Cardiac fibroblast (primary cell): Measurements from ENCODE around the gene UBC.

Source experiments
- DNase-seq, 2 donors: peaks; one replicate each; pipeline versions ENCODE4 v3.0.0 to v3.0.0-alpha.2; 2010; ENCODE audit warnings: low read depth in 2 of 2
- H3K4me3 ChIP-seq, 2 donors: replicated peaks in 1 of 2; 1 replicate in 1 of 2; 2 replicates in 1 of 2; pipeline ENCODE4 v1.5.1; 2011; ENCODE audit warnings: low read depth in 2 of 2, low read length in 2 of 2, mild to moderate bottlenecking in 2 of 2, moderate library complexity in 1 of 2
- CTCF ChIP-seq: IDR thresholded peaks from one replicate; pipeline ENCODE4 v1.5.1; 2011; ENCODE audit warnings: low read depth, mild to moderate bottlenecking, low read length, inconsistent platforms

UBC gene

GRCh38 chr12:124946447-124946793 is 32.0 kb upstream of the UBC start:
- DNase-seq, result no peak
- no peak overlapping the region for H3K4me3 ChIP-seq
- TF ChIP-seq CTCF, result no peak

- H3K4me3 ChIP-seq, result peak overlapping the region in 1 of 2 donors; percentile 48
- no peak for TF ChIP-seq CTCF
- DNase-seq, result no peak
Measured at GRCh38 chr12:124941170-124941527, 26.7 kb upstream of the UBC start.

- peak overlapping the region; percentile 19 to 48 for H3K4me3 ChIP-seq
- DNase-seq, result peak; percentile 90 to 93
- TF ChIP-seq CTCF, result peak; percentile 97
Measured at GRCh38 chr12:124940393-124941169, 26.1 kb upstream of the UBC start.

GRCh38 chr12:124940143-124940392 is 25.6 kb upstream of the UBC start:
- no peak for TF ChIP-seq CTCF

GRCh38 chr12:124939421-124940142 is 25.1 kb upstream of the UBC start:
- peak overlapping the region; percentile 53 for H3K4me3 ChIP-seq
- TF ChIP-seq CTCF, result no peak
- DNase-seq, result peak; percentile 96 to 97

More at GRCh38 chr12:124940143-124940392, 25.6 kb upstream of the UBC start:
- peak overlapping the region; percentile 19 to 48 for H3K4me3 ChIP-seq
- DNase-seq, result no peak

- DNase-seq, result peak; percentile 91 to 95
- H3K4me3 ChIP-seq, result peak overlapping the region; percentile 53
- TF ChIP-seq CTCF, result peak; percentile 29
Measured at GRCh38 chr12:124939079-124939420, 24.6 kb upstream of the UBC start.
